ENCODE measurements around the gene MAPK8IP1.

Gene MAPK8IP1

DNA sequence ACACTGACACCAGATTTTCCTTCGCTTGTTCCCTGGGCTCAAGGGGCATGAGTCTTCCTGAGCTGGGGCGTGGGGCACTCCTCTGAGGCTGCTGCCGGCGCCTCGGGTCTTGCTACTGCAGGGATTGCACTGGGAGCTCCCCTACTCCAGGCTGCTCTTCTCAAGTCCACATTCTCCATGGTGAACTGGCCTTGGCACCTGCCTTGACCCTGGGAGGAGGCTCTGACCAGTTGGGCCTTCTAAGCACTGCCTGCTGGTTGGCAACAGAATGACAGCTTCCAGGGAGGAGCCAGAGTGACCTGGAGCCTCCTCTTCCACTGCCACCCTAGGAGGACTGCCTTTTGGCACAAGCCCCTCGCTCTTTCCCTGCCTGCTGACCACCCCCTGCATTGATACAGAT lies 12.1 kb downstream of the MAPK8IP1 start (continued):
- TF ChIP-seq, protein P1, sequence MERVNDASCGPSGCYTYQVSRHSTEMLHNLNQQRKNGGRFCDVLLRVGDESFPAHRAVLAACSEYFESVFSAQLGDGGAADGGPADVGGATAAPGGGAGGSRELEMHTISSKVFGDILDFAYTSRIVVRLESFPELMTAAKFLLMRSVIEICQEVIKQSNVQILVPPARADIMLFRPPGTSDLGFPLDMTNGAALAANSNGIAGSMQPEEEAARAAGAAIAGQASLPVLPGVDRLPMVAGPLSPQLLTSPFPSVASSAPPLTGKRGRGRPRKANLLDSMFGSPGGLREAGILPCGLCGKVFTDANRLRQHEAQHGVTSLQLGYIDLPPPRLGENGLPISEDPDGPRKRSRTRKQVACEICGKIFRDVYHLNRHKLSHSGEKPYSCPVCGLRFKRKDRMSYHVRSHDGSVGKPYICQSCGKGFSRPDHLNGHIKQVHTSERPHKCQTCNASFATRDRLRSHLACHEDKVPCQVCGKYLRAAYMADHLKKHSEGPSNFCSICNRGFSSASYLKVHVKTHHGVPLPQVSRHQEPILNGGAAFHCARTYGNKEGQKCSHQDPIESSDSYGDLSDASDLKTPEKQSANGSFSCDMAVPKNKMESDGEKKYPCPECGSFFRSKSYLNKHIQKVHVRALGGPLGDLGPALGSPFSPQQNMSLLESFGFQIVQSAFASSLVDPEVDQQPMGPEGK (CRISPR knock-in tag; IDR thresholded peaks at IDR 0.05; ENCODE audit: borderline replicate concordance), result no peak
- no peak for TF ChIP-seq ZC3H10 (CRISPR knock-in tag; IDR thresholded peaks at IDR 0.05)
- TF ChIP-seq ZNF70 (CRISPR knock-in tag; IDR thresholded peaks at IDR 0.05), result no peak
- no peak for TF ChIP-seq SNAI2 (CRISPR knock-in tag; IDR thresholded peaks at IDR 0.05)
- no peak for TF ChIP-seq OSR1 (CRISPR knock-in tag; IDR thresholded peaks at IDR 0.05)

DNA sequence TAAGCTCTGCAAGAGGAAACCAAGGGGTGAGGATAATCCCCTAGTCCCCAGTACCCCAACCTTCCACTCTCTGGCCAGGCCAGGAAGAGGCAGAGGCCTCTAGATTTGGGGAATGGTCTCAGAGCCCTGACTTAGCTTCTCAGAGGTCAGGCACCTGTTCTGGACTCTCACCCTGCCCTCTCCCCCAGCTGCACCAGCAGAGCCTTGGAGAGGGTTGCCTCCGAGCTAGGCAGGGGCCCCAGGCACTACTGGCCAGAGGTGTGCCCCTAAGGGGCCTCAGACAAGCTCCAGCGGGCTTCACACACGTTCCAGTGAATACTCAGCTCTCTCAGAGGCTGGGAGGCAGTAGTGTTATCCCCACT lies 13.6 kb downstream of the MAPK8IP1 start:
- TF ChIP-seq OSR1 (CRISPR knock-in tag; IDR thresholded peaks at IDR 0.05), result no peak
- TF ChIP-seq GLIS3 (CRISPR knock-in tag; IDR thresholded peaks at IDR 0.05), result no peak
- TF ChIP-seq RARB (CRISPR knock-in tag; IDR thresholded peaks at IDR 0.05), result no peak
- TF ChIP-seq SNAI2 (CRISPR knock-in tag; IDR thresholded peaks at IDR 0.05), result no peak
- TF ChIP-seq ARNTL (CRISPR knock-in tag; IDR thresholded peaks at IDR 0.05; ENCODE audit: borderline replicate concordance, low read depth), result no peak
- no peak for TF ChIP-seq ZNF565 (CRISPR knock-in tag; conservative IDR thresholded peaks at IDR 0.05; ENCODE audit: low read depth)
- TF ChIP-seq, protein P2, sequence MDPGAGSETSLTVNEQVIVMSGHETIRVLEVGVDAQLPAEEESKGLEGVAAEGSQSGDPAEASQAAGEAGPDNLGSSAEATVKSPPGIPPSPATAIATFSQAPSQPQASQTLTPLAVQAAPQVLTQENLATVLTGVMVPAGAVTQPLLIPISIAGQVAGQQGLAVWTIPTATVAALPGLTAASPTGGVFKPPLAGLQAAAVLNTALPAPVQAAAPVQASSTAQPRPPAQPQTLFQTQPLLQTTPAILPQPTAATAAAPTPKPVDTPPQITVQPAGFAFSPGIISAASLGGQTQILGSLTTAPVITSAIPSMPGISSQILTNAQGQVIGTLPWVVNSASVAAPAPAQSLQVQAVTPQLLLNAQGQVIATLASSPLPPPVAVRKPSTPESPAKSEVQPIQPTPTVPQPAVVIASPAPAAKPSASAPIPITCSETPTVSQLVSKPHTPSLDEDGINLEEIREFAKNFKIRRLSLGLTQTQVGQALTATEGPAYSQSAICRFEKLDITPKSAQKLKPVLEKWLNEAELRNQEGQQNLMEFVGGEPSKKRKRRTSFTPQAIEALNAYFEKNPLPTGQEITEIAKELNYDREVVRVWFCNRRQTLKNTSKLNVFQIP (CRISPR knock-in tag; IDR thresholded peaks at IDR 0.05; ENCODE audit: borderline replicate concordance, low read depth), result no peak
- TF ChIP-seq TOX (CRISPR knock-in tag; IDR thresholded peaks at IDR 0.05; ENCODE audit: borderline replicate concordance), result no peak
- no peak for TF ChIP-seq ISL1 (CRISPR knock-in tag; IDR thresholded peaks at IDR 0.05)
- TF ChIP-seq TCF4 (CRISPR knock-in tag; IDR thresholded peaks at IDR 0.05; ENCODE audit: borderline replicate concordance), result no peak
- TF ChIP-seq ZFP30 (CRISPR knock-in tag; IDR thresholded peaks at IDR 0.05), result no peak
- TF ChIP-seq CSRNP3 (CRISPR knock-in tag; IDR thresholded peaks at IDR 0.05), result no peak
- no peak for TF ChIP-seq ZFP3 (CRISPR knock-in tag; IDR thresholded peaks at IDR 0.05)
- no peak for TF ChIP-seq CSDC2 (CRISPR knock-in tag; IDR thresholded peaks at IDR 0.05)
- no peak for TF ChIP-seq ESRRG (CRISPR knock-in tag; IDR thresholded peaks at IDR 0.05)
- TF ChIP-seq TSHZ2 (CRISPR knock-in tag; IDR thresholded peaks at IDR 0.05), result no peak
- no peak for TF ChIP-seq BACH2 (CRISPR knock-in tag; IDR thresholded peaks at IDR 0.05; ENCODE audit: borderline replicate concordance)
- ATAC-seq, result no peak

- TF ChIP-seq ZNF565 (CRISPR knock-in tag; conservative IDR thresholded peaks at IDR 0.05; ENCODE audit: low read depth), result no peak
- TF ChIP-seq TSHZ2 (CRISPR knock-in tag; IDR thresholded peaks at IDR 0.05), result peak; percentile 34; the same call in 1 of the 2 replicates
- ATAC-seq, result peak; percentile 83
Observed at GRCh38 chr11:45899448-45900174, 14.2 kb downstream of the MAPK8IP1 start.

GRCh38 chr11:45900175-45900800 lies 14.8 kb downstream of the MAPK8IP1 start:
- ATAC-seq, result peak; percentile 5

Data from SK-N-SH treated with all-trans-retinoic acid at 6 μM for 48 hours (cell line).